GM19328 (cell line): ENCODE measurements around the gene TYMP.
A peak's percentile ranks its signal among the peaks of the same experiment; 100 is the strongest.
"Not testable (repeated sequence)": the region's sequence is repeated elsewhere in the genome, so short reads cannot be mapped to it uniquely, and the experiment has no call there.

Experiments
- ATAC-seq: cut with Tn5 transposase; IDR thresholded peaks from one replicate; pipeline ENCODE4 v1.9.1; 2021; ENCODE audit warnings: mild to moderate bottlenecking, moderate library complexity; ENCODE audit not compliant: unreplicated experiment

Gene TYMP

GRCh38 chr22:50542416-50542927, 12.7 kb upstream of the TYMP start:
- ATAC-seq: no peak

- ATAC-seq: not testable (repeated sequence)
Observed at GRCh38 chr22:50541667-50542026, 11.8 kb upstream of the TYMP start.

GRCh38 chr22:50540381-50540780, 10.6 kb upstream of the TYMP start:
- no peak for ATAC-seq

GRCh38 chr22:50537765-50538164, 8.0 kb upstream of the TYMP start:
- ATAC-seq: no peak

GRCh38 chr22:50536226-50536625, 6.4 kb upstream of the TYMP start:
- no peak for ATAC-seq

- no peak for ATAC-seq
Observed at GRCh38 chr22:50535113-50535512, 5.3 kb upstream of the TYMP start.

- ATAC-seq: not testable (repeated sequence)
Observed at GRCh38 chr22:50533856-50534711, 4.3 kb upstream of the TYMP start.

GRCh38 chr22:50532824-50533796, 3.3 kb upstream of the TYMP start:
- ATAC-seq: no peak

- no peak for ATAC-seq
Observed at GRCh38 chr22:50531962-50532674, 2.3 kb upstream of the TYMP start.

GRCh38 chr22:50531546-50531961, 1.7 kb upstream of the TYMP start:
- ATAC-seq: no peak

GRCh38 chr22:50530877-50531545, 1.2 kb upstream of the TYMP start:
- no peak for ATAC-seq

- ATAC-seq: no peak
Observed at GRCh38 chr22:50530580-50530876, 716 bp upstream of the TYMP start.

GRCh38 chr22:50529416-50529896, 356 bp downstream of the TYMP start:
- no peak for ATAC-seq

GRCh38 chr22:50528682-50529415, 963 bp downstream of the TYMP start:
- no peak for ATAC-seq

- no peak for ATAC-seq
Observed at GRCh38 chr22:50527921-50528681, 1.7 kb downstream of the TYMP start.

- no peak for ATAC-seq
Observed at GRCh38 chr22:50526834-50527801, 2.7 kb downstream of the TYMP start.

GRCh38 chr22:50526108-50526833, 3.5 kb downstream of the TYMP start:
- ATAC-seq: peak; percentile 24
